HG03097 (cell line): Measurements from ENCODE around the gene RAD51B.
"Not testable (repeated sequence)": the region's sequence is repeated elsewhere in the genome, so short reads cannot be mapped to it uniquely, and the experiment has no call there.

Experiments used
- ATAC-seq: cut with Tn5 transposase; IDR thresholded peaks from one replicate; pipeline ENCODE4 v1.9.1; 2021; ENCODE audit not compliant: unreplicated experiment, low FRiP score

RAD51B gene

GRCh38 chr14:68692916-68693771 is 873.6 kb downstream of the RAD51B start:
- ATAC-seq, result no peak

- no peak for ATAC-seq
These were observed 874.3 kb downstream of the RAD51B start for GRCh38 chr14:68693926-68694325.

GRCh38 chr14:68694516-68695235 is 875.1 kb downstream of the RAD51B start:
- no peak for ATAC-seq

GRCh38 chr14:68695326-68695768 is 875.8 kb downstream of the RAD51B start:
- ATAC-seq, result peak; percentile 79

GRCh38 chr14:68695856-68696255 is 876.3 kb downstream of the RAD51B start:
- ATAC-seq, result no peak

GRCh38 chr14:68696266-68696665 is 876.7 kb downstream of the RAD51B start:
- no peak for ATAC-seq

GRCh38 chr14:68696721-68697495 is 877.3 kb downstream of the RAD51B start:
- ATAC-seq, result no peak

- ATAC-seq, result not testable (repeated sequence)
These were observed 879.2 kb downstream of the RAD51B start for GRCh38 chr14:68698773-68699172.

- ATAC-seq, result no peak
These were observed 881.6 kb downstream of the RAD51B start for GRCh38 chr14:68701001-68701741.

GRCh38 chr14:68702135-68702534 is 882.6 kb downstream of the RAD51B start:
- no peak for ATAC-seq

- ATAC-seq, result no peak
These were observed 883.0 kb downstream of the RAD51B start for GRCh38 chr14:68702578-68702977.

- ATAC-seq, result no peak
These were observed 883.5 kb downstream of the RAD51B start for GRCh38 chr14:68703093-68703492.

GRCh38 chr14:68704736-68705720 is 885.4 kb downstream of the RAD51B start:
- no peak for ATAC-seq

GRCh38 chr14:68705741-68706283 is 886.2 kb downstream of the RAD51B start:
- ATAC-seq, result no peak

GRCh38 chr14:68707482-68707881 is 887.9 kb downstream of the RAD51B start:
- ATAC-seq, result no peak

GRCh38 chr14:68708343-68708742 is 888.8 kb downstream of the RAD51B start:
- ATAC-seq, result no peak

GRCh38 chr14:68709007-68709406 is 889.4 kb downstream of the RAD51B start:
- ATAC-seq, result no peak

- ATAC-seq, result no peak
These were observed 891.2 kb downstream of the RAD51B start for GRCh38 chr14:68710776-68711175.
